Activated naive CD8-positive, alpha-beta T cell treated with anti-CD3 and anti-CD28 coated beads, Interleukin-2, amount 10 ng/mL, durations not matched to agents 7 days and 5 days (primary cell): ENCODE results near the gene PCNX1. TPM values are rescaled to one million over a fixed set of nuclear protein-coding genes. Genes with fewer than 3 reads are reported as not detected.
"Not testable (repeated sequence)": the region's sequence is repeated elsewhere in the genome, so short reads cannot be mapped to it uniquely, and the experiment has no call there.

Source experiments
- ATAC-seq: fragments of 150-1000 bp; cut with Tn5 transposase; one replicate; pipeline ENCODE4 v1.10.0; 2021; ENCODE audit warnings: low read depth, moderate library complexity
- POLR2A ChIA-PET: fragments of 350-600 bp; sonication (Branson Sonifier 250); formaldehyde crosslinking; loops from one replicate; lab custom pipeline; 2021; ENCODE audit warnings: antibody characterized with exemption; lab: Charles Lee
- DNase-seq: peaks from one replicate; pipeline ENCODE4 v3.0.0; 2021
- H3K27ac Mint-ChIP-seq: one replicate; pipeline ENCODE4 v1.8.0; 2022; ENCODE audit warnings: mild to moderate bottlenecking, mixed read lengths
- H3K27me3 Mint-ChIP-seq: one replicate; pipeline ENCODE4 v1.8.0; 2022; ENCODE audit warnings: mild to moderate bottlenecking, moderate library complexity, mixed read lengths
- H3K36me3 Mint-ChIP-seq: one replicate; pipeline ENCODE4 v1.8.0; 2021; ENCODE audit warnings: mild to moderate bottlenecking, mixed read lengths
- H3K4me1 Mint-ChIP-seq: one replicate; pipeline ENCODE4 v1.8.0; 2021; ENCODE audit warnings: mixed read lengths
- H3K4me3 Mint-ChIP-seq: one replicate; pipeline ENCODE4 v1.8.0; 2022; ENCODE audit warnings: mild to moderate bottlenecking, moderate library complexity, mixed read lengths
- H3K9me3 Mint-ChIP-seq: one replicate; pipeline ENCODE4 v1.8.0; 2021; ENCODE audit warnings: mixed read lengths
- total RNA-seq, 2 experiments: library from RNA; stranded (reverse); gene quantifications; one replicate each; pipeline ENCODE4 v1.2.3, GENCODE V29; 2021

The PCNX1 gene
- total RNA-seq, 2 experiments from 2014 or later = 80.0 to 93.0 TPM

GRCh38 chr14:70993931-70994330, 86.7 kb downstream of the PCNX1 start:
- no peak for DNase-seq
- POLR2A ChIA-PET = no interaction called here
- no peaks in the 10 kb centered on the region for H3K9me3 Mint-ChIP-seq
- peaks cover 10% of the 10 kb centered on the region for H3K36me3 Mint-ChIP-seq
- H3K27ac Mint-ChIP-seq = no peak overlapping the region
- H3K27me3 Mint-ChIP-seq = no peaks in the 10 kb centered on the region
- H3K4me3 Mint-ChIP-seq = no peak overlapping the region
- ATAC-seq = no peak
- peaks cover 6% of the 10 kb centered on the region for H3K4me1 Mint-ChIP-seq

GRCh38 chr14:70995211-70995610, 88.0 kb downstream of the PCNX1 start:
- H3K27ac Mint-ChIP-seq = no peak overlapping the region
- H3K36me3 Mint-ChIP-seq = peaks cover 10% of the 10 kb centered on the region
- ATAC-seq = no peak
- POLR2A ChIA-PET = no interaction called here
- DNase-seq = no peak
- H3K27me3 Mint-ChIP-seq = no peaks in the 10 kb centered on the region
- no peaks in the 10 kb centered on the region for H3K9me3 Mint-ChIP-seq
- no peak overlapping the region for H3K4me3 Mint-ChIP-seq
- H3K4me1 Mint-ChIP-seq = peaks cover 16% of the 10 kb centered on the region

- Mint-ChIP-seq H3K9me3 (no peaks in the 10 kb centered on the region), H3K36me3 (peaks cover 8% of the 10 kb centered on the region), H3K27me3 (no peaks in the 10 kb centered on the region), H3K4me3 (no peak overlapping the region), H3K27ac (no peak overlapping the region), H3K4me1 (peaks cover 14% of the 10 kb centered on the region)
- DNase-seq = no peak
- POLR2A ChIA-PET = no interaction called here
- no peak for ATAC-seq
Measured at GRCh38 chr14:70995671-70996070, 88.4 kb downstream of the PCNX1 start.

GRCh38 chr14:70999117-70999516, 91.9 kb downstream of the PCNX1 start:
- peak; percentile 77 for ATAC-seq
- Mint-ChIP-seq H3K4me3 (peak overlapping the region; percentile 46), H3K9me3 (no peaks in the 10 kb centered on the region), H3K36me3 (peaks cover 28% of the 10 kb centered on the region), H3K27ac (peak overlapping the region; percentile 50), H3K27me3 (no peaks in the 10 kb centered on the region), H3K4me1 (peaks cover 17% of the 10 kb centered on the region)
- DNase-seq = no peak
- POLR2A ChIA-PET = interaction anchor here (0.6 to 2.3 kb wide), 6 partner anchors 11 to 356 kb away, joined by 3 to 6 read pairs (median 3); partner anchors contain the start of gene MAP3K9

- Mint-ChIP-seq H3K27me3 (no peaks in the 10 kb centered on the region), H3K4me3 (no peak overlapping the region), H3K36me3 (peaks cover 34% of the 10 kb centered on the region), H3K4me1 (peaks cover 21% of the 10 kb centered on the region), H3K27ac (no peak overlapping the region), H3K9me3 (no peaks in the 10 kb centered on the region)
- DNase-seq = no peak
- POLR2A ChIA-PET = no interaction called here
- no peak for ATAC-seq
Measured at GRCh38 chr14:71000091-71000490, 92.8 kb downstream of the PCNX1 start.

- ATAC-seq (no peak), DNase-seq (no peak)
- no peak overlapping the region for H3K4me3 Mint-ChIP-seq
- H3K36me3 Mint-ChIP-seq = peaks cover 34% of the 10 kb centered on the region
- no peaks in the 10 kb centered on the region for H3K9me3 Mint-ChIP-seq
- no peak overlapping the region for H3K27ac Mint-ChIP-seq
- no peaks in the 10 kb centered on the region for H3K27me3 Mint-ChIP-seq
- POLR2A ChIA-PET = no interaction called here
- H3K4me1 Mint-ChIP-seq = peaks cover 18% of the 10 kb centered on the region
Measured at GRCh38 chr14:71001742-71002141, 94.5 kb downstream of the PCNX1 start.

GRCh38 chr14:71003156-71003555, 95.9 kb downstream of the PCNX1 start:
- H3K36me3 Mint-ChIP-seq = peaks cover 34% of the 10 kb centered on the region
- no peaks in the 10 kb centered on the region for H3K27me3 Mint-ChIP-seq
- no peaks in the 10 kb centered on the region for H3K9me3 Mint-ChIP-seq
- DNase-seq = no peak
- H3K4me1 Mint-ChIP-seq = peaks cover 18% of the 10 kb centered on the region
- no peak overlapping the region for H3K4me3 Mint-ChIP-seq
- no peak for ATAC-seq
- no peak overlapping the region for H3K27ac Mint-ChIP-seq
- POLR2A ChIA-PET = no interaction called here

- POLR2A ChIA-PET = no interaction called here
- H3K27ac Mint-ChIP-seq = no peak overlapping the region
- H3K36me3 Mint-ChIP-seq = peaks cover 38% of the 10 kb centered on the region
- H3K9me3 Mint-ChIP-seq = no peaks in the 10 kb centered on the region
- H3K4me3 Mint-ChIP-seq = no peak overlapping the region
- no peaks in the 10 kb centered on the region for H3K27me3 Mint-ChIP-seq
- H3K4me1 Mint-ChIP-seq = peaks cover 11% of the 10 kb centered on the region
- no peak for DNase-seq
- ATAC-seq = no peak
Measured at GRCh38 chr14:71004481-71004880, 97.2 kb downstream of the PCNX1 start.

GRCh38 chr14:71005076-71005475, 97.8 kb downstream of the PCNX1 start:
- H3K36me3 Mint-ChIP-seq = peaks cover 38% of the 10 kb centered on the region
- H3K27ac Mint-ChIP-seq = no peak overlapping the region
- POLR2A ChIA-PET = no interaction called here
- ATAC-seq (no peak), DNase-seq (no peak)
- H3K9me3 Mint-ChIP-seq = no peaks in the 10 kb centered on the region
- H3K27me3 Mint-ChIP-seq = no peaks in the 10 kb centered on the region
- peaks cover 7% of the 10 kb centered on the region for H3K4me1 Mint-ChIP-seq
- no peak overlapping the region for H3K4me3 Mint-ChIP-seq

GRCh38 chr14:71006200-71006563, 98.9 kb downstream of the PCNX1 start:
- Mint-ChIP-seq H3K27me3 (no peaks in the 10 kb centered on the region), H3K4me3 (no peak overlapping the region), H3K27ac (no peak overlapping the region), H3K36me3 (peaks cover 38% of the 10 kb centered on the region), H3K9me3 (no peaks in the 10 kb centered on the region), H3K4me1 (peaks cover 11% of the 10 kb centered on the region)
- POLR2A ChIA-PET = interaction anchor here (0.7 kb wide), 1 partner anchor 169 kb away, joined by 4 read pairs; no protein-coding TSS in a partner anchor
- no peak for ATAC-seq
- no peak for DNase-seq

GRCh38 chr14:71011479-71011878, 104.2 kb downstream of the PCNX1 start:
- H3K27me3 Mint-ChIP-seq = no peaks in the 10 kb centered on the region
- no peak overlapping the region for H3K27ac Mint-ChIP-seq
- DNase-seq = no peak
- no peak overlapping the region for H3K4me3 Mint-ChIP-seq
- H3K4me1 Mint-ChIP-seq = peaks cover 8% of the 10 kb centered on the region
- peaks cover 33% of the 10 kb centered on the region for H3K36me3 Mint-ChIP-seq
- no peak for ATAC-seq
- no peaks in the 10 kb centered on the region for H3K9me3 Mint-ChIP-seq
- POLR2A ChIA-PET = no interaction called here

- H3K27me3 Mint-ChIP-seq = no peaks in the 10 kb centered on the region
- DNase-seq = no peak
- H3K9me3 Mint-ChIP-seq = no peaks in the 10 kb centered on the region
- POLR2A ChIA-PET = no interaction called here
- H3K4me1 Mint-ChIP-seq = peaks cover 8% of the 10 kb centered on the region
- peaks cover 42% of the 10 kb centered on the region for H3K36me3 Mint-ChIP-seq
- no peak for ATAC-seq
- no peak overlapping the region for H3K4me3 Mint-ChIP-seq
- no peak overlapping the region for H3K27ac Mint-ChIP-seq
Measured at GRCh38 chr14:71012888-71013287, 105.6 kb downstream of the PCNX1 start.

- POLR2A ChIA-PET = no interaction called here
- peaks cover 42% of the 10 kb centered on the region for H3K36me3 Mint-ChIP-seq
- DNase-seq (no peak), ATAC-seq (no peak)
- H3K4me3 Mint-ChIP-seq = no peak overlapping the region
- peak overlapping the region; percentile 52 for H3K27ac Mint-ChIP-seq
- no peaks in the 10 kb centered on the region for H3K27me3 Mint-ChIP-seq
- no peaks in the 10 kb centered on the region for H3K9me3 Mint-ChIP-seq
- peaks cover 8% of the 10 kb centered on the region for H3K4me1 Mint-ChIP-seq
Measured at GRCh38 chr14:71013551-71014192, 106.4 kb downstream of the PCNX1 start.

GRCh38 chr14:71019917-71020316, 112.7 kb downstream of the PCNX1 start:
- H3K4me3 Mint-ChIP-seq, H3K27ac Mint-ChIP-seq, POLR2A ChIA-PET: not testable (repeated sequence)

More at GRCh38 chr14:71019917-71020316, 112.7 kb downstream of the PCNX1 start:
- not testable (repeated sequence) for DNase-seq, H3K9me3 Mint-ChIP-seq, H3K27me3 Mint-ChIP-seq, ATAC-seq
- Mint-ChIP-seq H3K36me3 (peaks cover 60% of the 10 kb centered on the region), H3K4me1 (peaks cover 15% of the 10 kb centered on the region)
